HFFc6 (cell line): ENCODE measurements around the gene NDUFB10. TPM values are rescaled to one million over a fixed set of nuclear protein-coding genes. Genes with fewer than 3 reads are reported as not detected.
A peak's percentile ranks its signal among the peaks of the same experiment; 100 is the strongest.
"Not testable (repeated sequence)": the region's sequence is repeated elsewhere in the genome, so short reads cannot be mapped to it uniquely, and the experiment has no call there.

Experiments
- DNase-seq: peaks from one replicate; pipeline ENCODE4 v3.0.0-alpha.2; 2018
- H3K27ac Mint-ChIP-seq: 2 replicates; pipeline ENCODE4 v1.8.0; 2020; ENCODE audit warnings: mild to moderate bottlenecking, mixed read lengths
- H3K27me3 Mint-ChIP-seq: 2 replicates; pipeline ENCODE4 v1.8.0; 2021; ENCODE audit warnings: mild to moderate bottlenecking, moderate library complexity, mixed read lengths; ENCODE audit not compliant: insufficient read depth
- H3K36me3 Mint-ChIP-seq: 2 replicates; pipeline ENCODE4 v1.8.0; 2021; ENCODE audit warnings: low read depth, mixed read lengths
- H3K4me1 Mint-ChIP-seq: 2 replicates; pipeline ENCODE4 v1.8.0; 2020; ENCODE audit warnings: low read depth, mixed read lengths
- H3K4me3 Mint-ChIP-seq: 2 replicates; pipeline ENCODE4 v1.8.0; 2020; ENCODE audit warnings: mild to moderate bottlenecking, moderate library complexity, mixed read lengths
- H3K9me3 Mint-ChIP-seq: 2 replicates; pipeline ENCODE4 v1.8.0; 2020; ENCODE audit warnings: mild to moderate bottlenecking, mixed read lengths
- total RNA-seq, 6 experiments: library from RNA; stranded (reverse); fragmentation: NEBNext Ultra II Directional; extraction: Animal tissue kit (Norgen Biotek cat#: 25700); gene quantifications; 2 replicates in 1 of 6; 3 replicates in 5 of 6; pipeline ENCODE4 v1.2.3, GENCODE V29; 2021
- TF ChIP-seq, protein P1 (sequence below): fragments of 200-600 bp; sonication (generic); IDR thresholded peaks from 2 replicates; pipeline ENCODE4 v1.5.0; 2021; ENCODE audit warnings: antibody characterized with exemption, mild to moderate bottlenecking

The NDUFB10 gene
- total RNA-seq, 6 experiments from 2014 or later, result 146 to 190 (median 173) TPM

GRCh38 chr16:1938316-1938715, 21.0 kb upstream of the NDUFB10 start:
- Mint-ChIP-seq H3K4me1 (peaks cover 9% of the 10 kb centered on the region), H3K9me3 (no peaks in the 10 kb centered on the region), H3K36me3 (no peaks in the 10 kb centered on the region; the same call in 1 of the 2 replicates), H3K4me3 (no peak overlapping the region), H3K27ac (no peak overlapping the region), H3K27me3 (peaks cover 2% of the 10 kb centered on the region; the same call in 1 of the 2 replicates)
- TF ChIP-seq, protein P1, sequence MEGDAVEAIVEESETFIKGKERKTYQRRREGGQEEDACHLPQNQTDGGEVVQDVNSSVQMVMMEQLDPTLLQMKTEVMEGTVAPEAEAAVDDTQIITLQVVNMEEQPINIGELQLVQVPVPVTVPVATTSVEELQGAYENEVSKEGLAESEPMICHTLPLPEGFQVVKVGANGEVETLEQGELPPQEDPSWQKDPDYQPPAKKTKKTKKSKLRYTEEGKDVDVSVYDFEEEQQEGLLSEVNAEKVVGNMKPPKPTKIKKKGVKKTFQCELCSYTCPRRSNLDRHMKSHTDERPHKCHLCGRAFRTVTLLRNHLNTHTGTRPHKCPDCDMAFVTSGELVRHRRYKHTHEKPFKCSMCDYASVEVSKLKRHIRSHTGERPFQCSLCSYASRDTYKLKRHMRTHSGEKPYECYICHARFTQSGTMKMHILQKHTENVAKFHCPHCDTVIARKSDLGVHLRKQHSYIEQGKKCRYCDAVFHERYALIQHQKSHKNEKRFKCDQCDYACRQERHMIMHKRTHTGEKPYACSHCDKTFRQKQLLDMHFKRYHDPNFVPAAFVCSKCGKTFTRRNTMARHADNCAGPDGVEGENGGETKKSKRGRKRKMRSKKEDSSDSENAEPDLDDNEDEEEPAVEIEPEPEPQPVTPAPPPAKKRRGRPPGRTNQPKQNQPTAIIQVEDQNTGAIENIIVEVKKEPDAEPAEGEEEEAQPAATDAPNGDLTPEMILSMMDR, result no peak
- no peak for DNase-seq

DNA sequence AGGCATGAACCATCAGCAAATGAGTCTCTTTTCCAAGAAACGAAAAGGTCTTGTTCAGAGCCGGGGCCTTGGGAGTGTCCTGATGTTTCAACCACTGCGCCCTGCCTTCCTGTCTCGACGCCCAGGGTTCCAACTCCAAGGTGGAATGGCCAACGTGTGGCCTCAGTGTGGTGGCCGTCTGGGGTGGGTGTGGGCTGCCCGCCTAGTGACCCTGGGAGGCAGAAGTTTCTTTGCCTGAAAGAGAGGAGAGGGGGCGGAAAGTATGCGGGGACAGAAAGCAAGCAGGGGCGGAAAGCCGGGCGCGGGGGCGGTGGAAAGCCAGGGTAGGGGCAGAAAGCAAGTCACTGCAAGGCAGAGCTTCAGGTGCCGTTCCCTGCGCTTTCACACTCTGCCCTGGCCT, 20.4 kb upstream of the NDUFB10 start:
- no peaks in the 10 kb centered on the region for H3K9me3 Mint-ChIP-seq
- peaks cover 2% of the 10 kb centered on the region; the same call in 1 of the 2 replicates for H3K27me3 Mint-ChIP-seq
- no peak for DNase-seq
- H3K4me3 Mint-ChIP-seq, result no peak overlapping the region
- H3K4me1 Mint-ChIP-seq, result peaks cover 9% of the 10 kb centered on the region
- TF ChIP-seq, protein P1, result no peak
- no peak overlapping the region for H3K27ac Mint-ChIP-seq
- no peaks in the 10 kb centered on the region; the same call in 1 of the 2 replicates for H3K36me3 Mint-ChIP-seq

DNA sequence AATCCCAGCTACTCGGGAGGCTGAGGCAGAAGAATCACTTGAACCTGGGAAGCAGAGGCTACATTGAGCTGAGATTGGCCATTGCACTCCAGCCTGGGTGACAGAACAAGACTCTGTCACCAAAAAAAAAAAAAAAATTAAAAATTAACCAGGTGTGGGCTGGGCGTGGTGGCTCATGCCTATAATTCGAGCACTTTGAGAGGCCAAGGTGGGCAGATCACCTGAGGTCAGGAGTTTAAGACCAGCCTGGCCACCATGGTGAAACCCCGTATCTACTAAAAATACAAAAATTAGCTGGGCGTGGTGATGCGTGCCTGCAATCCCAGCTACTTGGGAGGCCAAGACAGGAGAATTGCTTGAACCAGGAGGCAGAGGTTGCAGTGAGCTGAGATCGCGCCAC, 19.5 kb upstream of the NDUFB10 start:
- H3K4me3 Mint-ChIP-seq, H3K9me3 Mint-ChIP-seq, DNase-seq, H3K36me3 Mint-ChIP-seq, H3K4me1 Mint-ChIP-seq, H3K27ac Mint-ChIP-seq, H3K27me3 Mint-ChIP-seq: not testable (repeated sequence)

- TF ChIP-seq, protein P1, result no peak
- no peak for DNase-seq
- Mint-ChIP-seq H3K27ac (no peak overlapping the region), H3K4me3 (no peak overlapping the region), H3K9me3 (no peaks in the 10 kb centered on the region), H3K4me1 (peaks cover 9% of the 10 kb centered on the region), H3K27me3 (peaks cover 2% of the 10 kb centered on the region), H3K36me3 (no peaks in the 10 kb centered on the region; the same call in 1 of the 2 replicates)
Measured at GRCh38 chr16:1940273-1941161, 18.8 kb upstream of the NDUFB10 start.

GRCh38 chr16:1941162-1942046, 17.9 kb upstream of the NDUFB10 start:
- H3K27me3 Mint-ChIP-seq, result peaks cover 2% of the 10 kb centered on the region
- TF ChIP-seq, protein P1, result peak; percentile 44; the same call in 1 of the 2 replicates
- no peak for DNase-seq
- H3K27ac Mint-ChIP-seq, result no peak overlapping the region
- H3K4me3 Mint-ChIP-seq, result peak overlapping the region; percentile 91
- peaks cover 9% of the 10 kb centered on the region for H3K4me1 Mint-ChIP-seq
- H3K9me3 Mint-ChIP-seq, result no peaks in the 10 kb centered on the region
- no peaks in the 10 kb centered on the region; the same call in 1 of the 2 replicates for H3K36me3 Mint-ChIP-seq
